Transverse colon (tissue), 4 donors: ENCODE measurements around the gene CLDN17. TPM values are rescaled to one million over a fixed set of nuclear protein-coding genes. Genes with fewer than 3 reads are reported as not detected.

Experiments used
- DNase-seq: peaks from one replicate; pipeline ENCODE4 v3.0.0-alpha.2; 2019
- H3K27ac ChIP-seq, 4 donors: fragments of 200-600 bp; sonication (generic); 2 replicates each; pipeline ENCODE4 v1.5.1; 2016 to 2018; ENCODE audit warnings: inconsistent platforms in 4 of 4
- H3K27me3 ChIP-seq: fragments of 200-600 bp; sonication (generic); 2 replicates; pipeline ENCODE4 v1.5.1; 2017; ENCODE audit warnings: inconsistent platforms
- H3K36me3 ChIP-seq, 4 donors: fragments of 200-600 bp; sonication (generic); 2 replicates each; pipeline ENCODE4 v1.5.1; 2017 to 2019; ENCODE audit warnings: inconsistent platforms in 4 of 4
- H3K4me1 ChIP-seq, 4 donors: fragments of 200-600 bp; sonication (generic); 2 replicates each; pipeline ENCODE4 v1.5.1; 2017 to 2020; ENCODE audit warnings: inconsistent platforms in 4 of 4
- H3K4me3 ChIP-seq, 4 donors: fragments of 200-600 bp; sonication (generic); 1 replicate in 1 of 4; 2 replicates in 3 of 4; pipeline versions ENCODE4 v1.5.1 to v1.6.1; 2017 to 2019; ENCODE audit warnings: inconsistent platforms in 4 of 4
- H3K9me3 ChIP-seq, 2 donors: fragments of 200-600 bp; sonication (generic); 2 replicates each; pipeline ENCODE4 v1.5.1; 2017 to 2019; ENCODE audit warnings: inconsistent platforms in 2 of 2
- CTCF ChIP-seq, 5 experiments: fragments of 200-600 bp in 3 of 5; fragments of 450-650 bp in 2 of 5; sonication (generic) in 3 of 5; IDR thresholded peaks; 1 replicate in 2 of 5; 2 replicates in 3 of 5; pipeline ENCODE4 v1.5.1; 2016 to 2017; ENCODE audit warnings: antibody characterized with exemption in 5 of 5, inconsistent platforms in 3 of 5, mild to moderate bottlenecking in 2 of 5, moderate library complexity in 1 of 5
- EP300 ChIP-seq: sonication (generic); formaldehyde crosslinking; IDR thresholded peaks from one replicate; pipeline ENCODE4 v1.6.1; 2017; ENCODE audit warnings: antibody characterized with exemption, low read depth
- POLR2A ChIP-seq: fragments of 450-650 bp; IDR thresholded peaks from one replicate; pipeline ENCODE4 v1.6.1; 2016; ENCODE audit warnings: antibody characterized with exemption, mild to moderate bottlenecking, moderate library complexity
- POLR2AphosphoS5 ChIP-seq, 3 donors: sonication (generic); formaldehyde crosslinking; IDR thresholded peaks; one replicate each; pipeline ENCODE4 v1.6.1; 2016; ENCODE audit warnings: antibody characterized with exemption in 3 of 3
- WGBS, 2 donors: methylation state at CpG; one replicate each; pipeline ENCODE4 v1.1.5; 2018; ENCODE audit warnings: low coverage in 1 of 2; 5-methylcytosine and 5-hydroxymethylcytosine counted together
- in situ Hi-C, 4 donors: fragments of 200-750 bp; cut with MboI; loops; one replicate each; pipeline versions ENCODE4 v1.15.0 to v1.15.1; 2017; ENCODE audit warnings: low sequenced_read_pairs in 3 of 4, low pct_ligation_motif_present in 1 of 4, low pct_unique_long_range_greater_than_20kb in 1 of 4
- intact Hi-C: fragments of 100-400 bp; cut with DNase I; formaldehyde crosslinking; loops from one replicate; pipeline ENCODE4 v1.15.1; 2023; ENCODE audit warnings: low total_unique reads
- total RNA-seq, 4 donors: library from RNA; depleted of rRNA; stranded (reverse); fragments of >200 nt; gene quantifications; one replicate each; pipeline ENCODE4 v1.1.0, GENCODE V29; 2016

CLDN17 gene
- total RNA-seq, 4 donors from 2014 or later: 3.0 TPM; not detected in 3

GRCh38 chr21:30126576-30126975 is 40.0 kb downstream of the CLDN17 start:
- H3K9me3 ChIP-seq: no peaks in the 10 kb centered on the region
- no peaks in the 10 kb centered on the region for H3K36me3 ChIP-seq
- intact Hi-C loops: no loop called here
- no peak overlapping the region for H3K27ac ChIP-seq
- H3K4me3 ChIP-seq: no peak overlapping the region
- DNase-seq: no peak
- TF ChIP-seq POLR2A: no peak
- no peak for TF ChIP-seq EP300
- TF ChIP-seq CTCF (IDR thresholded peaks at IDR 0.05): no peak
- no peak for TF ChIP-seq POLR2AphosphoS5 (IDR thresholded peaks at IDR 0.05)
- H3K4me1 ChIP-seq: no peaks in the 10 kb centered on the region
- in situ Hi-C loops: no loop called here
- no peaks in the 10 kb centered on the region for H3K27me3 ChIP-seq

GRCh38 chr21:30117631-30118030 is 49.0 kb downstream of the CLDN17 start:
- peaks cover 0 to 5% of the 10 kb centered on the region in 2 donors for H3K9me3 ChIP-seq
- H3K4me1 ChIP-seq: no peaks in the 10 kb centered on the region
- WGBS, 2 donors: 47 to 53% methylated on average over 2 of the region's 2 CpGs
- H3K36me3 ChIP-seq: no peaks in the 10 kb centered on the region
- in situ Hi-C loops: no loop called here
- intact Hi-C loops: no loop called here
- DNase-seq: no peak
- no peak overlapping the region for H3K27ac ChIP-seq
- no peak overlapping the region for H3K4me3 ChIP-seq
- no peak for TF ChIP-seq POLR2A
- TF ChIP-seq EP300: no peak
- TF ChIP-seq POLR2AphosphoS5 (IDR thresholded peaks at IDR 0.05): no peak
- TF ChIP-seq CTCF (IDR thresholded peaks at IDR 0.05): no peak
- no peaks in the 10 kb centered on the region for H3K27me3 ChIP-seq

- H3K9me3 ChIP-seq: peaks cover 0 to 5% of the 10 kb centered on the region in 2 donors
- H3K36me3 ChIP-seq: no peaks in the 10 kb centered on the region
- H3K4me1 ChIP-seq: no peaks in the 10 kb centered on the region
- no peak overlapping the region for H3K27ac ChIP-seq
- intact Hi-C loops: no loop called here
- no peaks in the 10 kb centered on the region for H3K27me3 ChIP-seq
- 84 to 85% methylated on average over 3 of the region's 3 CpGs for WGBS, 2 donors
- DNase-seq: no peak
- no peak overlapping the region for H3K4me3 ChIP-seq
- in situ Hi-C loops: no loop called here
- TF ChIP-seq POLR2A: no peak
- no peak for TF ChIP-seq EP300
- TF ChIP-seq POLR2AphosphoS5 (IDR thresholded peaks at IDR 0.05): no peak
- TF ChIP-seq CTCF (IDR thresholded peaks at IDR 0.05): no peak
Measured at GRCh38 chr21:30116479-30116878, 50.1 kb downstream of the CLDN17 start.

Other genes with a start within 250 kb of the CLDN17 start
- not detected for gene GRIK1, start 226.8 kb downstream of the CLDN17 start, total RNA-seq
- gene CLDN8, start 49.3 kb upstream of the CLDN17 start, total RNA-seq: 100 to 1,000 TPM in 1 of 4 donors, 10 to 100 TPM in 3; 13.5 to 107 (median 33.2) TPM
- gene KRTAP24-1, start 116.1 kb upstream of the CLDN17 start, total RNA-seq: not detected
- gene KRTAP25-1, start 122.7 kb upstream of the CLDN17 start, total RNA-seq: not detected
- not detected for gene KRTAP26-1, start 153.5 kb upstream of the CLDN17 start, total RNA-seq
- gene KRTAP27-1, start 170.9 kb upstream of the CLDN17 start, total RNA-seq: not detected
- not detected for gene KRTAP23-1, start 181.8 kb upstream of the CLDN17 start, total RNA-seq
- gene KRTAP13-2, start 205.5 kb upstream of the CLDN17 start, total RNA-seq: 1 to 10 TPM in 2 of 4 donors, not detected in 2; 1.7 to 2.7 TPM
- gene KRTAP13-1, start 229.2 kb upstream of the CLDN17 start, total RNA-seq: not detected